ENCODE data around the gene TMEM8B.

- no peak for TF ChIP-seq FOXM1 (IDR thresholded peaks at IDR 0.05; ENCODE audit: borderline replicate concordance)
- TF ChIP-seq FOXK2 (IDR thresholded peaks at IDR 0.05), result no peak
- TF ChIP-seq HDGF (IDR thresholded peaks at IDR 0.05; ENCODE audit: borderline replicate concordance), result no peak
- TF ChIP-seq FOXA1 (IDR thresholded peaks at IDR 0.05), result no peak
- TF ChIP-seq SP1 (IDR thresholded peaks at IDR 0.05), result no peak
- no peak for TF ChIP-seq ARNT (IDR thresholded peaks at IDR 0.05)
- TF ChIP-seq BHLHE40 (IDR thresholded peaks at IDR 0.05; ENCODE audit: borderline replicate concordance), result no peak
- TF ChIP-seq TARDBP (IDR thresholded peaks at IDR 0.05), result no peak
- no peak for TF ChIP-seq ELF4 (IDR thresholded peaks at IDR 0.05)
- TF ChIP-seq SUZ12 (IDR thresholded peaks at IDR 0.05), result no peak
These were observed 20.6 kb upstream of the TMEM8B start for GRCh38 chr9:35808433-35808832.
